Heart left ventricle (tissue), 16 donors: ENCODE measurements around the gene RLF. TPM values are rescaled to one million over a fixed set of nuclear protein-coding genes. Genes with fewer than 3 reads are reported as not detected.
"Not testable (repeated sequence)": the region's sequence is repeated elsewhere in the genome, so short reads cannot be mapped to it uniquely, and the experiment has no call there.

Source experiments
- ATAC-seq, 4 donors: fragments of 200-7000 bp; cut with Tn5 transposase; one replicate each; pipeline ENCODE4 v1.9.1; 2020 to 2022; ENCODE audit warnings: moderate library complexity in 4 of 4, mild to moderate bottlenecking in 3 of 4, moderate number of reproducible peaks in 1 of 4
- DNase-seq, 5 donors: peaks; one replicate each; pipeline ENCODE4 v3.0.0-alpha.2; 2020
- H3K27ac ChIP-seq, 12 donors: fragments of 200-600 bp; sonication (generic) in 4 of 12; one replicate each; pipeline versions ENCODE4 v1.5.0 to v1.8.0; 2016 to 2022; ENCODE audit warnings: mild to moderate bottlenecking in 2 of 12
- H3K27me3 ChIP-seq, 9 donors: fragments of 200-600 bp; sonication (generic) in 2 of 9; one replicate each; pipeline versions ENCODE4 v1.5.1 to v1.8.0; 2016 to 2022; ENCODE audit warnings: mild to moderate bottlenecking in 3 of 9
- H3K36me3 ChIP-seq, 9 donors: fragments of 200-600 bp; sonication (generic) in 2 of 9; one replicate each; pipeline versions ENCODE4 v1.5.0 to v1.8.0; 2018 to 2022; ENCODE audit warnings: mild to moderate bottlenecking in 2 of 9
- H3K4me1 ChIP-seq, 12 donors: fragments of 200-600 bp; sonication (generic) in 4 of 12; one replicate each; pipeline versions ENCODE4 v1.5.0 to v1.8.0; 2016 to 2022; ENCODE audit warnings: mild to moderate bottlenecking in 3 of 12
- H3K4me3 ChIP-seq, 12 donors: fragments of 200-600 bp; sonication (generic) in 4 of 12; one replicate each; pipeline versions ENCODE4 v1.5.0 to v1.8.0; 2017 to 2022; ENCODE audit warnings: mild to moderate bottlenecking in 9 of 12, moderate library complexity in 4 of 12
- H3K9me3 ChIP-seq, 12 donors: fragments of 200-600 bp; sonication (generic) in 4 of 12; one replicate each; pipeline versions ENCODE4 v1.5.0 to v1.8.0; 2016 to 2022; ENCODE audit warnings: mild to moderate bottlenecking in 1 of 12
- CTCF ChIP-seq, 12 donors: fragments of 200-600 bp; sonication (generic) in 4 of 12; IDR thresholded peaks; one replicate each; pipeline versions ENCODE4 v1.5.0 to v1.8.0; 2018 to 2022; ENCODE audit warnings: antibody characterized with exemption in 12 of 12, mild to moderate bottlenecking in 5 of 12
- POLR2A ChIP-seq, 2 donors: fragments of 450-650 bp; IDR thresholded peaks; one replicate each; pipeline ENCODE4 v1.6.1; 2017; ENCODE audit warnings: antibody characterized with exemption in 2 of 2, mild to moderate bottlenecking in 2 of 2, moderate library complexity in 2 of 2
- WGBS, 4 donors: extraction: QIAGEN DNeasy Blood & Tissue Kit in 2 of 4; methylation state at CpG; one replicate each; pipeline versions ENCODE4 v1.1.5 to v1.1.7; 2013 to 2018; 5-methylcytosine and 5-hydroxymethylcytosine counted together
- intact Hi-C, 10 donors: fragments of 100-400 bp; cut with DNase I; formaldehyde crosslinking; loops; one replicate each; pipeline versions ENCODE4 v1.11.1 to v1.14.2; 2022
- polyA plus RNA-seq, 2 donors: library from polyadenylated mRNA; stranded (reverse); fragments of 200-250 nt; gene quantifications; one replicate each; pipeline ENCODE4 v1.2.3, GENCODE V29; 2013
- total RNA-seq, 9 donors: library from RNA; depleted of rRNA in 2 of 9; stranded (reverse); fragments of >200 nt in 2 of 9; fragmentation: NEBNext Ultra II Directional in 3 of 9; extraction: Animal tissue kit (Norgen Biotek cat#: 25700) in 3 of 9; gene quantifications; one replicate each; pipeline versions ENCODE4 v1.1.0 to v1.2.4, GENCODE V29; 2016 to 2023
- donor health status: ischemic (EF 13 %, LVEDD 7.1; RV severe dilation, severe dysfunction).
- donor health status: healthy with polysubstance abuse.
- donor health status: DM: no; HTN: yes; CAD: no.
- donor health status: DM: no; HTN: no; CAD: no.
- donor health status: ischemic (EF 25% LVEDD 6.9; RV normal size, moderate dysfunction).
- donor health status: ischemic (EF 25% LVEDD 5.7; RV mildly dilated, moderate dysfunction).
- donor health status: healthy.
- donor health status: DM: yes; HTN: yes; CAD: no.
- donor health status: ischemic (EF 35%, LVEDD 5.7; RV mildly dilated, moderate dysfunction).
- donor health status: nonischemic (EF 11% LVEDD 7.7; RV severe dilation, severe dysfunction).
- donor health status: DM: yes; HTN: yes; CAD: no.
- donor health status: PGD.
- donor health status: ischemic (EF 29% LVEDD 5.4; RV normal size, mild dysfunction).
- donor health status: nonischemic (EF 23%, LVEDD 6.1; RV moderate dilation, normal function).

RLF gene
- total and polyA plus RNA-seq, 11 donors = 2.7 to 14.5 (median 11.2) TPM

GRCh38 chr1:40218333-40218732, 57.1 kb downstream of the RLF start:
- TF ChIP-seq CTCF (IDR thresholded peaks at IDR 0.05) (no peak), POLR2A (IDR thresholded peaks at IDR 0.05) (no peak)
- ATAC-seq = no peak
- H3K27me3 ChIP-seq = no peaks in the 10 kb centered on the region
- no peak for DNase-seq
- 93 to 95% (median 94%) methylated on average over 5 of the region's 5 CpGs for WGBS, 4 donors
- no peaks in the 10 kb centered on the region for H3K9me3 ChIP-seq
- H3K36me3 ChIP-seq = peaks cover 0 to 63% (median 36%) of the 10 kb centered on the region in 9 donors
- no peak overlapping the region for H3K27ac ChIP-seq
- H3K4me3 ChIP-seq = no peak overlapping the region
- no peaks in the 10 kb centered on the region for H3K4me1 ChIP-seq
- intact Hi-C loops = no loop called here

GRCh38 chr1:40221471-40221905, 60.3 kb downstream of the RLF start:
- H3K27me3 ChIP-seq, H3K27ac ChIP-seq, ATAC-seq, H3K9me3 ChIP-seq, intact Hi-C loops, H3K4me1 ChIP-seq, H3K4me3 ChIP-seq, DNase-seq: not testable (repeated sequence)
- H3K36me3 ChIP-seq = peaks cover 0 to 70% (median 42%) of the 10 kb centered on the region in 9 donors
- 93 to 96% (median 95%) methylated on average over 18 of the region's 18 CpGs for WGBS, 4 donors

GRCh38 chr1:40221977-40222772, 61.0 kb downstream of the RLF start:
- Histone ChIP-seq H3K36me3 (peaks cover 0 to 71% (median 46%) of the 10 kb centered on the region in 9 donors), H3K27me3 (no peaks in the 10 kb centered on the region), H3K4me1 (no peaks in the 10 kb centered on the region), H3K4me3 (no peak overlapping the region), H3K27ac (no peak overlapping the region), H3K9me3 (no peaks in the 10 kb centered on the region)
- no peak for ATAC-seq
- WGBS, 4 donors = 82 to 86% (median 83%) methylated on average over 3 of the region's 3 CpGs
- intact Hi-C loops = no loop called here
- DNase-seq = no peak
- TF ChIP-seq CTCF (IDR thresholded peaks at IDR 0.05) (no peak), POLR2A (IDR thresholded peaks at IDR 0.05) (no peak)

- TF ChIP-seq CTCF (IDR thresholded peaks at IDR 0.05) (no peak), POLR2A (IDR thresholded peaks at IDR 0.05) (no peak)
- no peaks in the 10 kb centered on the region for H3K9me3 ChIP-seq
- no peak overlapping the region for H3K4me3 ChIP-seq
- ATAC-seq (no peak), DNase-seq (no peak)
- H3K27ac ChIP-seq = no peak overlapping the region
- intact Hi-C loops = no loop called here
- peaks cover 0 to 72% (median 33%) of the 10 kb centered on the region in 9 donors for H3K36me3 ChIP-seq
- WGBS, 4 donors = 95 to 98% (median 96%) methylated on average over 6 of the region's 6 CpGs
- no peaks in the 10 kb centered on the region for H3K4me1 ChIP-seq
- no peaks in the 10 kb centered on the region for H3K27me3 ChIP-seq
Measured at GRCh38 chr1:40224040-40224439, 62.9 kb downstream of the RLF start.
